Stomach (tissue), 9 donors: Measurements from ENCODE around the gene ZDHHC23. TPM values are rescaled to one million over a fixed set of nuclear protein-coding genes. Genes with fewer than 3 reads are reported as not detected.

Experiments
- DNase-seq, 2 donors: peaks; one replicate each; pipeline versions ENCODE4 v3.0.0 to v3.0.0-alpha.2; 2013 to 2019
- H3K27ac ChIP-seq, 5 donors: fragments of 200-600 bp in 4 of 5; sonication (generic) in 4 of 5; one replicate each; pipeline ENCODE4 v1.5.1; 2013 to 2019; ENCODE audit warnings: mild to moderate bottlenecking in 1 of 5, moderate library complexity in 1 of 5
- H3K27me3 ChIP-seq, 3 donors: fragments of 200-600 bp; sonication (generic); one replicate each; pipeline ENCODE4 v1.5.1; 2017 to 2019; ENCODE audit warnings: mixed run types in 1 of 3
- H3K36me3 ChIP-seq, 4 donors: fragments of 200-600 bp; sonication (generic); 1 replicate in 3 of 4; 2 replicates in 1 of 4; pipeline ENCODE4 v1.5.1; 2016 to 2019
- H3K4me1 ChIP-seq, 4 donors: fragments of 200-600 bp; sonication (generic); one replicate each; pipeline ENCODE4 v1.5.1; 2016 to 2019
- H3K4me3 ChIP-seq, 4 donors: fragments of 200-600 bp; sonication (generic) in 3 of 4; one replicate each; pipeline ENCODE4 v1.5.1; 2016 to 2019; ENCODE audit warnings: mild to moderate bottlenecking in 1 of 4
- H3K9me3 ChIP-seq, 4 donors: fragments of 200-600 bp; sonication (generic); one replicate each; pipeline ENCODE4 v1.5.1; 2016 to 2019
- EP300 ChIP-seq: sonication (generic); formaldehyde crosslinking; IDR thresholded peaks from one replicate; pipeline ENCODE4 v1.6.1; 2017; ENCODE audit warnings: antibody characterized with exemption
- POLR2A ChIP-seq, 4 donors: fragments of 450-650 bp; IDR thresholded peaks; one replicate each; pipeline ENCODE4 v1.6.1; 2016; ENCODE audit warnings: antibody characterized with exemption in 4 of 4, control low read depth in 2 of 4, mild to moderate bottlenecking in 1 of 4, moderate library complexity in 1 of 4
- POLR2AphosphoS5 ChIP-seq, 3 donors: sonication (generic); formaldehyde crosslinking; IDR thresholded peaks; one replicate each; pipeline ENCODE4 v1.6.1; 2016; ENCODE audit warnings: antibody characterized with exemption in 3 of 3
- WGBS, 5 donors: extraction: QIAGEN DNeasy Blood & Tissue Kit in 3 of 5; methylation state at CpG; one replicate each; pipeline versions ENCODE4 v1.1.5 to v1.1.7; 2013 to 2018; 5-methylcytosine and 5-hydroxymethylcytosine counted together
- intact Hi-C: fragments of 100-400 bp; cut with DNase I; formaldehyde crosslinking; loops from one replicate; pipeline ENCODE4 v1.15.1; 2023; ENCODE audit warnings: low total_unique reads
- polyA plus RNA-seq, 3 donors: library from polyadenylated mRNA; stranded (reverse); fragments of 200-250 nt; gene quantifications; one replicate each; pipeline ENCODE4 v1.2.3, GENCODE V29; 2013
- total RNA-seq, 5 donors: library from RNA; depleted of rRNA; stranded (reverse); fragments of >200 nt; gene quantifications; one replicate each; pipeline versions ENCODE4 v1.1.0 to v1.2.3, GENCODE V29; 2014 to 2016
- TF ChIP-seq, protein P1 (sequence below), 7 experiments: fragments of 450-650 bp in 4 of 7; fragments of 200-600 bp in 3 of 7; sonication (generic) in 3 of 7; IDR thresholded peaks; one replicate each; pipeline ENCODE4 v1.5.1; 2016 to 2019; ENCODE audit warnings: antibody characterized with exemption in 7 of 7, control low read depth in 2 of 7, mild to moderate bottlenecking in 1 of 7
- donor health status: healthy with polysubstance abuse.
- donor health status: Bipolar disorder and iron deficiency.
- donor health status: healthy.

Gene ZDHHC23
- total and polyA plus RNA-seq, 8 donors = 1.7 to 93.9 (median 12.5) TPM

DNA sequence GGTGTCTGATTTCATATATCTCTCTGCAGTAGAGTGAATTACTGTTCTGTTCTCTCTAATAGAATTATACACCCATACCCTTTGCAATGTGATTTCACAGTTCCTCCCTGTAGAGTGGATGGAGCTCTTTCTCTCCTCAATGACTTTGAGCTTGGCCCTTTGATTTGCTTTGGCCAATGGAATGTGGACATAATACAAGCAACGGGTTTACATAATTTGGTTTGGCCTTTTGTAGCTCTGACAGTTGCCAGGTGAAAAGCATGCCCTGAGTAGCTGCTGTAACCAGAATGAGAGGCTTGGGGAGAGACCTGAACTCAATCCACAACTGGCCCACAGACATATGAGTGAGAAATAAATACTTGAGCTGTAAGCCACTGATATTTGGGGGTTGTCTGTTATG lies 32.1 kb downstream of the ZDHHC23 start:
- Histone ChIP-seq H3K27ac (no peak overlapping the region), H3K9me3 (no peaks in the 10 kb centered on the region), H3K4me3 (no peak overlapping the region), H3K27me3 (no peaks in the 10 kb centered on the region), H3K36me3 (peaks cover 0 to 67% (median 50%) of the 10 kb centered on the region in 4 donors), H3K4me1 (no peaks in the 10 kb centered on the region)
- DNase-seq = no peak
- 37 to 76% (median 59%) methylated on average over 1 of the region's 1 CpG for WGBS, 5 donors
- TF ChIP-seq, protein P1, sequence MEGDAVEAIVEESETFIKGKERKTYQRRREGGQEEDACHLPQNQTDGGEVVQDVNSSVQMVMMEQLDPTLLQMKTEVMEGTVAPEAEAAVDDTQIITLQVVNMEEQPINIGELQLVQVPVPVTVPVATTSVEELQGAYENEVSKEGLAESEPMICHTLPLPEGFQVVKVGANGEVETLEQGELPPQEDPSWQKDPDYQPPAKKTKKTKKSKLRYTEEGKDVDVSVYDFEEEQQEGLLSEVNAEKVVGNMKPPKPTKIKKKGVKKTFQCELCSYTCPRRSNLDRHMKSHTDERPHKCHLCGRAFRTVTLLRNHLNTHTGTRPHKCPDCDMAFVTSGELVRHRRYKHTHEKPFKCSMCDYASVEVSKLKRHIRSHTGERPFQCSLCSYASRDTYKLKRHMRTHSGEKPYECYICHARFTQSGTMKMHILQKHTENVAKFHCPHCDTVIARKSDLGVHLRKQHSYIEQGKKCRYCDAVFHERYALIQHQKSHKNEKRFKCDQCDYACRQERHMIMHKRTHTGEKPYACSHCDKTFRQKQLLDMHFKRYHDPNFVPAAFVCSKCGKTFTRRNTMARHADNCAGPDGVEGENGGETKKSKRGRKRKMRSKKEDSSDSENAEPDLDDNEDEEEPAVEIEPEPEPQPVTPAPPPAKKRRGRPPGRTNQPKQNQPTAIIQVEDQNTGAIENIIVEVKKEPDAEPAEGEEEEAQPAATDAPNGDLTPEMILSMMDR (IDR thresholded peaks at IDR 0.05) = no peak
- TF ChIP-seq EP300 (no peak), POLR2AphosphoS5 (IDR thresholded peaks at IDR 0.05) (no peak)
- intact Hi-C loops = no loop called here

DNA sequence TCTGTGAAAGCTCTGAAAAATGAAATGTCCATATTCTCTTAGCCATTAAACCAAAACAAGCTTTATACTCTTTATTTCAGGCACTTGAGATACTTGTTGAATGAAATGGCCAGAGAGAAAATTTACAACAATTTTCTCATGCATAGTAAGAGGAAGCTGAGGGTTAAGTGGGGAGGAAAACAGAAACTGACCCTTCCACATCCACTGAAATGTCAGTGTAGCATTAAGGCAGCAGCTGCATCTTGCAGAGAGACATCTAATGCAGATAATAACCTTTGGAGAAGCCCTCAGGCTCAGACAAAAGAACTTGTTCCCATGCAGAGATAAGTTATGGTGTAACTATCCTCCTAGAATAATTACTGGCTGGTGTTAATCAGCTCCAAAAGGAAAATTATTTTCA lies 34.0 kb downstream of the ZDHHC23 start:
- Histone ChIP-seq H3K4me1 (no peaks in the 10 kb centered on the region), H3K36me3 (peaks cover 0 to 69% (median 54%) of the 10 kb centered on the region in 4 donors), H3K27ac (no peak overlapping the region), H3K27me3 (no peaks in the 10 kb centered on the region), H3K9me3 (no peaks in the 10 kb centered on the region), H3K4me3 (no peak overlapping the region)
- intact Hi-C loops = no loop called here
- no peak for DNase-seq
- no peak for TF ChIP-seq EP300
- TF ChIP-seq POLR2AphosphoS5 (IDR thresholded peaks at IDR 0.05) = no peak
- TF ChIP-seq POLR2A (IDR thresholded peaks at IDR 0.05) = no peak
- TF ChIP-seq, protein P1 (IDR thresholded peaks at IDR 0.05) = no peak

DNA sequence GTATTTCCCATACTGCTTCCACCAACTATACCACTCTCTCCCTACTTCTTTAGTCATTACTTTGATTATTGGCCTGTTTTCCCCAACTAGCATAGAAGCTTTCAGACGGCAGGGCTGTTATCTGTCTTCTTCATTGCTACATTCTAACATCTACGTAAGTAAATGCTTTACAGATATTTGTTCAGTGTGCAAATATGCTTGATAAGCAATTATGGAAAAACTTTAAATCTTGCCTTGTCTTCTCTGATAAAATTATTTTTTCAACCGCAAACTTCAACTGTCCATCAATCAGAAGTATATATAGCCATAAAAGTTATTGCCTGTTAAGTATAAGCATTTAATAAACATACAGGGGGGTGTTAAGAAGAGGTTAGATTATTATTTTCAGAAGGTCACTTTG lies 35.7 kb downstream of the ZDHHC23 start:
- 49 to 76% (median 55%) methylated on average over 3 of the region's 3 CpGs for WGBS, 5 donors
- no peaks in the 10 kb centered on the region for H3K27me3 ChIP-seq
- H3K27ac ChIP-seq = no peak overlapping the region
- H3K9me3 ChIP-seq = no peaks in the 10 kb centered on the region
- DNase-seq = no peak
- H3K36me3 ChIP-seq = peaks cover 0 to 52% (median 37%) of the 10 kb centered on the region in 4 donors
- H3K4me3 ChIP-seq = no peak overlapping the region
- TF ChIP-seq POLR2A (IDR thresholded peaks at IDR 0.05) = no peak
- no peak for TF ChIP-seq EP300
- TF ChIP-seq, protein P1 (IDR thresholded peaks at IDR 0.05) = no peak
- TF ChIP-seq POLR2AphosphoS5 (IDR thresholded peaks at IDR 0.05) = no peak
- no peaks in the 10 kb centered on the region for H3K4me1 ChIP-seq
- intact Hi-C loops = no loop called here

DNA sequence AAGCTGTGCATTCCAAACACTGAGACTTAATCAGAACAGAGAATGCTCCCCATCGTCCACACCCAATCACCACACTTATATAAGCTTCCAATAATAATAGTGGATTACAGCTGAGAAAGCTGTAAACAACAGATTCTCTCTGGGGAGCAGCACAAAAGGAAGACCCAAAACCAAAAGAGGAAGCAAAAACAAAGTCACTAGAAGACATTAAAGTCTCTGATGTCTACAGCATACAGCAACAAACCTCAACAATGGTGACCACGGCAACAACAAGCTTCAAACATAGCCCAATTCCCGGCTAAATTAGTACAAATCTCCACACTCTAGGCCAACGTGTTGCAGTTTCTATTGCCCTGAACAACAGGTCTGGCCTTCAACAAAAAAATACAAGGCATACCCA lies 37.7 kb downstream of the ZDHHC23 start:
- Histone ChIP-seq H3K9me3 (no peaks in the 10 kb centered on the region), H3K4me3 (no peak overlapping the region), H3K27ac (no peak overlapping the region), H3K27me3 (no peaks in the 10 kb centered on the region), H3K36me3 (peaks cover 0 to 36% (median 21%) of the 10 kb centered on the region in 4 donors), H3K4me1 (no peaks in the 10 kb centered on the region)
- TF ChIP-seq POLR2AphosphoS5 (IDR thresholded peaks at IDR 0.05) (no peak), EP300 (no peak), POLR2A (IDR thresholded peaks at IDR 0.05) (no peak)
- TF ChIP-seq, protein P1 (IDR thresholded peaks at IDR 0.05) = no peak
- intact Hi-C loops = no loop called here
- DNase-seq = peak in 1 of 2 donors; percentile 31
- WGBS, 5 donors = 60 to 74% (median 70%) methylated on average over 4 of the region's 4 CpGs
